ENCODE data around the gene HIGD2A.

Gene HIGD2A

GRCh38 chr5:176352116-176352878 is 36.3 kb upstream of the HIGD2A start:
- CTCF ChIA-PET, result no interaction called here

GRCh38 chr5:176353533-176353932 is 35.0 kb upstream of the HIGD2A start:
- TF ChIP-seq CTCF (IDR thresholded peaks at IDR 0.05; ENCODE audit: control extremely low read depth, extremely low read depth, low read depth, missing control alignments), result no peak
- POLR2A ChIA-PET, result interaction anchor here (3.3 kb wide), 1 partner anchor 8 kb away, joined by 34 read pairs; the partner anchor contains the start of gene KIAA1191
- no peak for DNase-seq (ENCODE audit: extremely low spot score)
- CTCF ChIA-PET, result interaction anchor here (1.0 to 1.5 kb wide), 5 partner anchors 8 to 307 kb away, joined by 3 to 5 read pairs (median 3); no protein-coding TSS in a partner anchor

More at GRCh38 chr5:176352116-176352878, 36.3 kb upstream of the HIGD2A start:
- no peak for TF ChIP-seq CTCF (IDR thresholded peaks at IDR 0.05; ENCODE audit: control extremely low read depth, extremely low read depth, low read depth, missing control alignments)
- POLR2A ChIA-PET, result interaction anchor here (0.6 to 3.3 kb wide), 3 partner anchors 10 to 601 kb away, joined by 3 to 34 read pairs (median 3); partner anchors contain the start of gene KIAA1191
- no peak for DNase-seq (ENCODE audit: extremely low spot score)

- CTCF ChIA-PET, result interaction anchor here (1.3 to 1.5 kb wide), 3 partner anchors 12 to 35 kb away, joined by 3 to 5 read pairs (median 4); no protein-coding TSS in a partner anchor
- no peak for TF ChIP-seq CTCF (IDR thresholded peaks at IDR 0.05; ENCODE audit: control extremely low read depth, extremely low read depth, low read depth, missing control alignments)
- POLR2A ChIA-PET, result no interaction called here
- no peak for DNase-seq (ENCODE audit: extremely low spot score)
These were observed 33.0 kb upstream of the HIGD2A start for GRCh38 chr5:176355400-176356178.

GRCh38 chr5:176356179-176356566 is 32.4 kb upstream of the HIGD2A start:
- ChIA-PET POLR2A (no interaction called here), CTCF (interaction anchor here (1.3 kb wide), 1 partner anchor 34 kb away, joined by 3 read pairs; no protein-coding TSS in a partner anchor)
- no peak for DNase-seq (ENCODE audit: extremely low spot score)
- TF ChIP-seq CTCF (IDR thresholded peaks at IDR 0.05; ENCODE audit: control extremely low read depth, extremely low read depth, low read depth, missing control alignments), result no peak

GRCh38 chr5:176359658-176360057 is 28.9 kb upstream of the HIGD2A start:
- no peak for DNase-seq (ENCODE audit: extremely low spot score)
- no peak for TF ChIP-seq CTCF (IDR thresholded peaks at IDR 0.05; ENCODE audit: control extremely low read depth, extremely low read depth, low read depth, missing control alignments)
- CTCF ChIA-PET, result interaction anchor here (1.2 kb wide), 1 partner anchor 10 kb away, joined by 3 read pairs; no protein-coding TSS in a partner anchor
- POLR2A ChIA-PET, result no interaction called here

- DNase-seq (ENCODE audit: extremely low spot score), result no peak
- POLR2A ChIA-PET, result interaction anchor here (0.6 to 3.0 kb wide), 9 partner anchors 9 to 1002 kb away, joined by 3 to 34 read pairs (median 5); partner anchors contain the start of genes HIGD2A and NOP16
- TF ChIP-seq CTCF (IDR thresholded peaks at IDR 0.05; ENCODE audit: control extremely low read depth, extremely low read depth, low read depth, missing control alignments), result no peak
- CTCF ChIA-PET, result interaction anchor here (1.2 to 1.8 kb wide), 2 partner anchors 9 to 26 kb away, joined by 3 to 4 read pairs; no protein-coding TSS in a partner anchor
These were observed 27.6 kb upstream of the HIGD2A start for GRCh38 chr5:176360894-176361436.
